HepG2 (cell line): Measurements from ENCODE around the gene TRIM27. TPM values are rescaled to one million over a fixed set of nuclear protein-coding genes. Genes with fewer than 3 reads are reported as not detected.

ENCODE experiments used
- ARID5B ChIP-seq: IDR thresholded peaks from 2 replicates; pipeline ENCODE4 v1.4.0; 2020; ENCODE audit warnings: mild to moderate bottlenecking, missing genetic modification reagents
- BATF2 ChIP-seq: sonication (generic); formaldehyde crosslinking; IDR thresholded peaks from 2 replicates; pipeline ENCODE4 v1.8.0; 2022; ENCODE audit warnings: mild to moderate bottlenecking, missing genetic modification reagents, moderate library complexity
- BCL6 ChIP-seq: IDR thresholded peaks from 2 replicates; pipeline ENCODE4 v1.6.1; 2016; ENCODE audit warnings: missing genetic modification reagents, missing compliant biosample characterization
- E2F2 ChIP-seq: sonication (generic); formaldehyde crosslinking; IDR thresholded peaks from 2 replicates; pipeline ENCODE4 v1.4.0; 2020; ENCODE audit warnings: missing genetic modification reagents, borderline replicate concordance
- FIP1L1 ChIP-seq: fragments of 200-400 bp; formaldehyde crosslinking; IDR thresholded peaks from 2 replicates; pipeline ENCODE4 v1.6.1; 2018; ENCODE audit warnings: low read depth, mild to moderate bottlenecking, low read length, moderate library complexity, borderline replicate concordance; ENCODE audit not compliant: insufficient read depth
- GFI1 ChIP-seq: sonication (generic); formaldehyde crosslinking; IDR thresholded peaks from 2 replicates; pipeline ENCODE4 v1.5.0; 2020; ENCODE audit warnings: missing genetic modification reagents, mild to moderate bottlenecking, borderline replicate concordance
- PHF20 ChIP-seq: sonication (generic); formaldehyde crosslinking; IDR thresholded peaks from 2 replicates; pipeline ENCODE4 v1.5.0; 2020; ENCODE audit warnings: mild to moderate bottlenecking, missing genetic modification reagents
- POLR2AphosphoS5 ChIP-seq: IDR thresholded peaks from 2 replicates; pipeline ENCODE4 v1.6.1; 2012; ENCODE audit warnings: low read depth, low read length
- RFX1 ChIP-seq: fragments of 450-650 bp; IDR thresholded peaks from 2 replicates; pipeline ENCODE4 v1.6.1; 2017
- RXRA ChIP-seq: sonication (generic); formaldehyde crosslinking; IDR thresholded peaks from 2 replicates; pipeline ENCODE4 v1.5.1; 2020; ENCODE audit warnings: missing genetic modification reagents
- STAT6 ChIP-seq: sonication (generic); formaldehyde crosslinking; IDR thresholded peaks from 2 replicates; pipeline ENCODE4 v1.4.0; 2020; ENCODE audit warnings: missing genetic modification reagents, mild to moderate bottlenecking, borderline replicate concordance
- THRA ChIP-seq: sonication (generic); formaldehyde crosslinking; IDR thresholded peaks from 2 replicates; pipeline ENCODE4 v1.4.0; 2020; ENCODE audit warnings: missing genetic modification reagents, borderline replicate concordance
- ZBTB21 ChIP-seq: sonication (generic); formaldehyde crosslinking; IDR thresholded peaks from 2 replicates; pipeline ENCODE4 v1.4.0; 2020; ENCODE audit warnings: missing genetic modification reagents
- ZGPAT ChIP-seq: IDR thresholded peaks from 2 replicates; pipeline ENCODE4 v1.6.1; 2016; ENCODE audit warnings: mild to moderate bottlenecking
- ZNF17 ChIP-seq: sonication (generic); formaldehyde crosslinking; IDR thresholded peaks from 2 replicates; pipeline ENCODE4 v1.5.0; 2020; ENCODE audit warnings: mild to moderate bottlenecking, missing genetic modification reagents
- ZNF775 ChIP-seq: sonication (generic); formaldehyde crosslinking; IDR thresholded peaks from 2 replicates; pipeline ENCODE4 v1.4.0; 2020; ENCODE audit warnings: missing genetic modification reagents, mild to moderate bottlenecking, moderate library complexity, borderline replicate concordance
- ZNF781 ChIP-seq: sonication (generic); formaldehyde crosslinking; IDR thresholded peaks from 2 replicates; pipeline ENCODE4 v1.5.1; 2020; ENCODE audit warnings: borderline replicate concordance, mild to moderate bottlenecking, missing genetic modification reagents; ENCODE audit errors: not compliant biosample characterization
- polyA plus RNA-seq, 8 experiments: library from polyadenylated mRNA; depleted of rRNA in 3 of 8; stranded (reverse) in 7 of 8; unstranded in 1 of 8; fragments of >200 nt; fragmentation: Illumina TruSeq in 4 of 8; extraction: Trizol in 4 of 8; gene quantifications; 2 replicates each; pipeline versions ENCODE4 v1.2.1 to v1.2.3, GENCODE V29; 2011 to 2016; ENCODE audit warnings: low read depth in 4 of 8, missing spikeins in 1 of 8, mixed read lengths in 1 of 8; ENCODE audit not compliant: insufficient read depth in 1 of 8
- total RNA-seq, 5 experiments: library from RNA; depleted of rRNA; stranded (reverse); fragments of >200 nt; fragmentation: Illumina TruSeq; extraction: Trizol; gene quantifications; 2 replicates each; pipeline ENCODE4 v1.2.3, GENCODE V29; 2016; ENCODE audit warnings: low read depth in 1 of 5

TRIM27 gene
- total and polyA plus RNA-seq, 2 of the 13 experiments (the other 11 are each of a cell fraction or from before 2014, with no cell fraction given) = 88.6 to 112 TPM

- TF ChIP-seq E2F2 (no peak), FIP1L1 (no peak), ZNF17 (CRISPR knock-in tag) (no peak), ZBTB21 (CRISPR knock-in tag) (no peak), POLR2AphosphoS5 (no peak), GFI1 (CRISPR knock-in tag) (peak; percentile 50), ZGPAT (peak; percentile 94), THRA (CRISPR knock-in tag) (peak; percentile 37), PHF20 (CRISPR knock-in tag) (0 out of 2 replicates have a peak, but pooled peaks have one; percentile 25), ZNF775 (CRISPR knock-in tag) (no peak), ARID5B (CRISPR knock-in tag) (peak; percentile 52; the same call in 1 of the 2 replicates), RFX1 (no peak), RXRA (CRISPR knock-in tag) (no peak; the same call in 1 of the 2 replicates), ZNF781 (peak; percentile 84), STAT6 (CRISPR knock-in tag) (peak; percentile 91), BCL6 (CRISPR knock-in tag) (no peak; the same call in 1 of the 2 replicates), BATF2 (CRISPR knock-in tag) (no peak)
Measured at GRCh38 chr6:28863604-28864325, 60.0 kb downstream of the TRIM27 start (continued).
